Measurements from ENCODE around the gene ABT1. TPM values are rescaled to one million over a fixed set of nuclear protein-coding genes. Genes with fewer than 3 reads are reported as not detected.
A peak's percentile ranks its signal among the peaks of the same experiment; 100 is the strongest.

Gene ABT1
- total RNA-seq, 2 donors from 2014 or later, result 19.7 to 22.6 TPM

GRCh38 chr6:26555505-26556262, 41.1 kb upstream of the ABT1 start:
- H3K27me3 Mint-ChIP-seq (ENCODE audit: insufficient read depth), result no peaks in the 10 kb centered on the region
- Histone ChIP-seq H3K9me3 (ENCODE audit: control insufficient read depth, low read length) (no peaks in the 10 kb centered on the region), H3K36me3 (ENCODE audit: control insufficient read depth, insufficient read depth, low read length) (no peaks in the 10 kb centered on the region), H3K4me1 (ENCODE audit: control insufficient read depth, insufficient read depth, low read length) (no peaks in the 10 kb centered on the region), H3K27ac (ENCODE audit: low read depth, low read length) (no peak overlapping the region), H3K4me3 (ENCODE audit: low read length) (peak overlapping the region; percentile 97), H3K27me3 (ENCODE audit: control insufficient read depth, insufficient read depth, low read length, poor library complexity, severe bottlenecking) (no peaks in the 10 kb centered on the region), H3K9ac (ENCODE audit: extremely low read depth, low read length, poor library complexity, severe bottlenecking) (peak overlapping the region; percentile 33)
- TF ChIP-seq, protein P1, sequence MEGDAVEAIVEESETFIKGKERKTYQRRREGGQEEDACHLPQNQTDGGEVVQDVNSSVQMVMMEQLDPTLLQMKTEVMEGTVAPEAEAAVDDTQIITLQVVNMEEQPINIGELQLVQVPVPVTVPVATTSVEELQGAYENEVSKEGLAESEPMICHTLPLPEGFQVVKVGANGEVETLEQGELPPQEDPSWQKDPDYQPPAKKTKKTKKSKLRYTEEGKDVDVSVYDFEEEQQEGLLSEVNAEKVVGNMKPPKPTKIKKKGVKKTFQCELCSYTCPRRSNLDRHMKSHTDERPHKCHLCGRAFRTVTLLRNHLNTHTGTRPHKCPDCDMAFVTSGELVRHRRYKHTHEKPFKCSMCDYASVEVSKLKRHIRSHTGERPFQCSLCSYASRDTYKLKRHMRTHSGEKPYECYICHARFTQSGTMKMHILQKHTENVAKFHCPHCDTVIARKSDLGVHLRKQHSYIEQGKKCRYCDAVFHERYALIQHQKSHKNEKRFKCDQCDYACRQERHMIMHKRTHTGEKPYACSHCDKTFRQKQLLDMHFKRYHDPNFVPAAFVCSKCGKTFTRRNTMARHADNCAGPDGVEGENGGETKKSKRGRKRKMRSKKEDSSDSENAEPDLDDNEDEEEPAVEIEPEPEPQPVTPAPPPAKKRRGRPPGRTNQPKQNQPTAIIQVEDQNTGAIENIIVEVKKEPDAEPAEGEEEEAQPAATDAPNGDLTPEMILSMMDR (conservative IDR thresholded peaks at IDR 0.05), result no peak
- H3K36me3 Mint-ChIP-seq (ENCODE audit: low read depth), result no peaks in the 10 kb centered on the region
- no peaks in the 10 kb centered on the region for H3K4me1 Mint-ChIP-seq
- DNase-seq, result peak; percentile 75
- WGBS, 2 experiments (ENCODE audit: insufficient coverage in 1 of 2, insufficient read length in 1 of 2), result 2 to 5% methylated on average over 9 to 12 of the region's 19 CpGs
- peak overlapping the region; percentile 80 for H3K27ac Mint-ChIP-seq
- no peaks in the 10 kb centered on the region for H3K9me3 Mint-ChIP-seq
- no peak overlapping the region for H3K4me3 Mint-ChIP-seq

DNA sequence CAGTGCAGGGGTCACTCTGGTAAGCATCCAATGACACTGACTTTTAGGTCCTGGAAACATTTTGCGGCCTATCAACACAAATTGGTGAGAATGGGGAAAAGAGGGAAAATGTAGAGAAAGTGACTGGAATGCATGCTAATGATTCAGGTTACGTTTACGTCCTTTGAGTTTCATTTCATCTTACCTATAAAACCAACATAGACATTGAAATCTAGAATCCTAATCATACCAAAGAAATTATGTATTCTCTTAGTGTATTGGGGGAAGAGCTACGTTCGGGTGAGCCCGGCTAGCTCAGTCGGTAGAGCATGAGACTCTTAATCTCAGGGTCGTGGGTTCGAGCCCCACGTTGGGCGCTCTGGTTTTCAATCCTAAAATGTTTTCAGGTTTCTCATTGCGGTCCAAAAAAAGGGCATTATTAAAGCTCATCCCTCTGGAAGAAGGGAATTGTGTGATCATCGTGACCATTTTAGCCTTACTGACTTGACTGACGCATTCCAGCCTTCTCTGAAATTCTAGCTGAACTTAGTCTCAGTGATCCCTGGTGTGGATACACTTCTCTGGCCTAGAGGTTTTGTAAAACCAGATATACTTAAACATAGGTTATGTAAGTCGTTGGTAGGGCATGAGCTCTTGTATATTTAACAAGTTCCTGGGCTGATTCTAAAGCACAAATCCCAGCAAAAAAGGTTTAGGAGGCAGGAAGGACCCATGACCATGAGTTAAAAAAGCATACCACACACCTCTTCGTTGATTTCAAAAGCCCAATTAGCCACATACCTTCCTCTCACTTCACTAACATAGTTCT, 40.3 kb upstream of the ABT1 start:
- Histone ChIP-seq H3K27me3 (ENCODE audit: control insufficient read depth, insufficient read depth, low read length, poor library complexity, severe bottlenecking) (no peaks in the 10 kb centered on the region), H3K4me1 (ENCODE audit: control insufficient read depth, insufficient read depth, low read length) (no peaks in the 10 kb centered on the region), H3K27ac (ENCODE audit: low read depth, low read length) (no peak overlapping the region), H3K9ac (ENCODE audit: extremely low read depth, low read length, poor library complexity, severe bottlenecking) (no peak overlapping the region), H3K4me3 (ENCODE audit: low read length) (peak overlapping the region; percentile 97), H3K9me3 (ENCODE audit: control insufficient read depth, low read length) (peaks cover 5% of the 10 kb centered on the region), H3K36me3 (ENCODE audit: control insufficient read depth, insufficient read depth, low read length) (no peaks in the 10 kb centered on the region)
- TF ChIP-seq, protein P1 (conservative IDR thresholded peaks at IDR 0.05), result no peak
- Mint-ChIP-seq H3K27ac (peak overlapping the region; percentile 64), H3K4me3 (no peak overlapping the region), H3K36me3 (ENCODE audit: low read depth) (no peaks in the 10 kb centered on the region), H3K27me3 (ENCODE audit: insufficient read depth) (peaks cover 2% of the 10 kb centered on the region), H3K9me3 (peaks cover 3% of the 10 kb centered on the region), H3K4me1 (no peaks in the 10 kb centered on the region)
- DNase-seq, result peak; percentile 90
- WGBS, 2 experiments (ENCODE audit: insufficient coverage in 1 of 2, insufficient read length in 1 of 2), result 5 to 13% methylated on average over 11 to 14 of the region's 16 CpGs

DNA sequence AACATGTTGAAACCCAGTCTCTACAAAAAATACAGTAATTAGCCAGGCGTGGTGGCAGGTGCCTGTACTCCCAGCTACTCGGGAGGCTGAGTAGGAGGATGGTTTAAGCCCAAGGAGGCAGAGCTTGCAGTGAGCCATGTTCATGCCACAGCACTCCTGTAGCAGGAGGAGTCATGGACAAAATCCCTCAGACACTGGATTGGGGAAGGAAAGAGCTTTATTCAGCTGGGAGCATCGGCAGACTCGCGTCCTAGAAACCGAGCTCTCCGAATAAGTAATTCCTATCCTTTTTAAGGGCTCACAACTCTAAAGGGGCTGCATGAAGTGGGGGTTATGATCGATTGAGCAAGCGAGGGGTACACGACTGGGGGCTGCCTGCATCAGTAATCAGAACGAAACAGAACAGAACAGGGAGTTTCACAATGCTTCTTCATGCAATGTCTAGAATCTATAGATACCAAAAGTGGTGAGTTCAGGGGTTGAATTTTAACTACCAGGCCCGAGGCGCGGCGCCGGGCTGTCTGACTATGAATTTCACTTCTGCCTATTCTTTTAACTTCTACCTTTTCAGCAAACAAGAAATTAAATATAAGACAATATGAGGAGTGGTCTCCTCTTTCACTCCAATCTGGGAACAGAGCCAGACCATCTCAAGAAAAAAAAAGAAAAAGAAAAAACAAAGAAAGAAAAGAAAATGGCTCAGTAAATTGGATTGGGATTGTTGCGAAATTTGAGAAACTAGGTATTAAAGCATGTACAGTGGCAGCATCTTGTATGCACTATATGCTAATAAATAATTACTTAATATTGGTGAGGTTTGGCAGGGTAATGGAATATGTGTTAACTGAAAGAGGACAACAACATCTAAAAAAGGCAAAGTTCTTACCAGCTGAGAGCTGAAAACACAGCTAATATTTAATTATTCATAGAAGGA, 35.0 kb upstream of the ABT1 start:
- Mint-ChIP-seq H3K27ac (no peak overlapping the region), H3K36me3 (ENCODE audit: low read depth) (no peaks in the 10 kb centered on the region), H3K4me1 (no peaks in the 10 kb centered on the region), H3K9me3 (peaks cover 13% of the 10 kb centered on the region), H3K4me3 (no peak overlapping the region), H3K27me3 (ENCODE audit: insufficient read depth) (peaks cover 4% of the 10 kb centered on the region)
- H3K27ac ChIP-seq (ENCODE audit: low read depth, low read length), result no peak overlapping the region
- TF ChIP-seq, protein P1 (conservative IDR thresholded peaks at IDR 0.05), result no peak
- no peak overlapping the region for H3K4me3 ChIP-seq (ENCODE audit: low read length)
- H3K4me1 ChIP-seq (ENCODE audit: control insufficient read depth, insufficient read depth, low read length), result no peaks in the 10 kb centered on the region
- H3K9ac ChIP-seq (ENCODE audit: extremely low read depth, low read length, poor library complexity, severe bottlenecking), result no peak overlapping the region
- peaks cover 8% of the 10 kb centered on the region for H3K9me3 ChIP-seq (ENCODE audit: control insufficient read depth, low read length)
- no peaks in the 10 kb centered on the region for H3K27me3 ChIP-seq (ENCODE audit: control insufficient read depth, insufficient read depth, low read length, poor library complexity, severe bottlenecking)
- 87 to 90% methylated on average over 10 to 17 of the region's 17 CpGs for WGBS, 2 experiments (ENCODE audit: insufficient coverage in 1 of 2, insufficient read length in 1 of 2)
- no peaks in the 10 kb centered on the region for H3K36me3 ChIP-seq (ENCODE audit: control insufficient read depth, insufficient read depth, low read length)
- no peak for DNase-seq

Data from endodermal cell (in vitro differentiated cells).